ENCODE data around the gene SEMA3B.

GRCh38 chr3:50299929-50300680 is 31.2 kb downstream of the SEMA3B start:
- TF ChIP-seq POLR2A (IDR thresholded peaks at IDR 0.05) (no peak), CTCF (IDR thresholded peaks at IDR 0.05) (no peak), POLR2AphosphoS5 (IDR thresholded peaks at IDR 0.05) (no peak)

Measured in prostate gland (tissue), 2 donors.